ENCODE measurements around the gene PDE7B.

The PDE7B gene

DNA sequence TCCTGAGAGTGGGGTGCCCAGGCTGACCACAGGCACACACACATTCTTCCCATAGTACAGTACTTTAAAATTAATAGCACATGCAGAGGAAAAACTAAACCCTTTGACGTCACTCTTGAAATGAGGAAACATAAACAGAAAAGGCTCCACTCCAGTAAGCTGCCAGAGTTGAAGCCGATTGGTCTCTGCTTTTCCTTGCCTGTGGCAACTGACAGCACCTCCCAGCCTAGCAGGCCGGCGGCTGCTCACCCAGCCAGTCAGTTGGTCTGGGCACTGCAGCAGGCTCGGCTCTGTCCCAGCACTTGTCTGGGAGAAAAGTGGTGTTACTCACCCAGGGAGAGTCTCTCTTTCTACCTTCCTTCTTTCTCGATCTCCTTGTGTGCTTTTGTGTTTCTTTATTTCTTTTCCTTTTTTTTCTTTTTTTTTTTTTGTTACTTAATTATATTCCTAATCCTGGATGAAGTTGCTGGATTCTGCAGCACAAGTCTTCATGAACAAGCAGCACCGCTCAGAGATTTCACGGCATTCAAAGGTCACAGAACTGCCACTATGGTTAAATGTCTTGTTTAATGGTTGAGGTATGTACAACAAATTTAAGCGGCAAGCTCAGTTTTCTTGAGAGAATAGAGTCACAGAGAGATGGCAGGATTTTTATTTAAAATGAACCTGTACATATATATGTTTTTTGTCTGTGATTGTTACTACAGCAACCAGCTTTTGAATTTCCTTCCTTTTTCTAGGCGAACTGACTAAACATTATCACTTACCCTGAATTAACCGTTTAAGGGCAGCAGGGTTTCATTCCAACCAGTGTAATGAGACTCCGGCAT is at the start of gene PDE7B:
Gene PDE7B (plus strand): TSS at position 260 of the 830 bp plus-strand sequence.
- Histone ChIP-seq H3K27me3 (ENCODE audit: low read depth, low read length) (no peaks in the 10 kb centered on the region), H3K27ac (ENCODE audit: low read length) (peak within 1 kb of the TSS; percentile 68), H3K4me1 (ENCODE audit: control insufficient read depth in 1 of 2, insufficient read depth in 2 of 2, low read length in 2 of 2) (no peaks in the 10 kb centered on the region), H3K4me3 (ENCODE audit: low read depth in 1 of 2, low read length in 2 of 2) (peak within 1 kb of the TSS; percentile 49 to 55), H3K36me3 (ENCODE audit: control insufficient read depth in 1 of 2, insufficient read depth in 2 of 2, low read length in 2 of 2) (no peaks in the 10 kb centered on the region), H3K9me3 (ENCODE audit: control insufficient read depth in 1 of 2, low read length in 2 of 2) (no peaks in the 10 kb centered on the region)

DNA sequence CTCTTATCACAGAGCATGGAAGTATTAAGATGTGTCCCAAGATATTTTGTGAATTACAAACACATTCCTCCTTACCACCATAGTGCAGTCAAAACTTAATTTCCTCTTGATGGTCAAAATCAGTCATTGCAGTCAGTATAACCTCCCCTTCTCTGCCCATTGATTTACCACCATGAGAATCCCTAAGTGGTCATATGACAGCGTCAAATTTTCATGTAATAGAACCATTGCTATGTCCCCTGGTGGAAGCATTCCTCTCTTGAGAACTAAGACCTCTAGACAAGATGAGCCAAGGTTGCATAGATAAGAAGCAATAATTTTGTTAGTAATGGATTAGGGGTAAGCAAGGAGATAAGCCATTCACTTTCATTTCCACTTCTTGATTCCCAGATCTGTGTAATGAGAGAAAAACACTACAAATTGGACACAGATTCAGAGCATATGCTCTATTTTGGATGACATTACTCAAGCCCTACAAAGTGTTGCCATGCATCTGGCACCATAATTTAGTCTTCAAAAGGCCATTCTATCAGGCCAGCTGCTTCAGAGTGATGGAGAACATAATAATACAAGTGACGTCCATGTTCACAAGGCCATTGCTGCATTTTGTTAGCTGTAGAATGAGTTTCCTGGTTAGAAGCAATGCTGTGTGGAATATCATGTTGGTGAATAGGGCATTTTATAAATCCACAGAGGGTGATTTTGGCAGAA is 49.6 kb upstream of the PDE7B start:
- Histone ChIP-seq H3K36me3 (ENCODE audit: control insufficient read depth in 1 of 2, insufficient read depth in 2 of 2, low read length in 2 of 2) (no peaks in the 10 kb centered on the region), H3K9me3 (ENCODE audit: control insufficient read depth in 1 of 2, low read length in 2 of 2) (no peaks in the 10 kb centered on the region), H3K4me1 (ENCODE audit: control insufficient read depth in 1 of 2, insufficient read depth in 2 of 2, low read length in 2 of 2) (no peaks in the 10 kb centered on the region), H3K27ac (ENCODE audit: low read length) (no peak overlapping the region), H3K4me3 (ENCODE audit: low read depth in 1 of 2, low read length in 2 of 2) (no peak overlapping the region), H3K27me3 (ENCODE audit: low read depth, low read length) (no peaks in the 10 kb centered on the region)

DNA sequence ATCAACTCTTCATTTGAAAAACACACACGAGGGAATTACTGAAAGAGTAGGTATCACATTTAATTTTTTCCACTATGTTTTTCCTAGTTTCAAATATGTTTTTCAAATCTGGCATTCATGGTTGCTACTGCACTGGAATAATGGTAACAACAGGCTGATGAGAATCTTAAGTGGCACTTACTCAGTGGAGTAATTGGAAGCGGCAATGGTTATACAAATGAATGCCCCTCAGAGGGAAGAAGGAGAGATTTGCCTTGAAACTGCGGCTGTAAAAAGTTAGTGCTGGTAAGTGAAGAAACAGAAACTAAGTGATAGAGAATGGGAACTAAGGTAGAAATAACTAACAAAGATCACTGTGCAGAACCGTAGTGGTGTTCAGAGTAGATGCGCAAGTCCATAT is 41.0 kb upstream of the PDE7B start:
- H3K9me3 ChIP-seq (ENCODE audit: control insufficient read depth in 1 of 2, low read length in 2 of 2) = no peaks in the 10 kb centered on the region
- H3K4me1 ChIP-seq (ENCODE audit: control insufficient read depth in 1 of 2, insufficient read depth in 2 of 2, low read length in 2 of 2) = no peaks in the 10 kb centered on the region
- no peak overlapping the region for H3K27ac ChIP-seq (ENCODE audit: low read length)
- no peaks in the 10 kb centered on the region for H3K27me3 ChIP-seq (ENCODE audit: low read depth, low read length)
- no peak overlapping the region for H3K4me3 ChIP-seq (ENCODE audit: low read depth in 1 of 2, low read length in 2 of 2)
- no peaks in the 10 kb centered on the region for H3K36me3 ChIP-seq (ENCODE audit: control insufficient read depth in 1 of 2, insufficient read depth in 2 of 2, low read length in 2 of 2)

DNA sequence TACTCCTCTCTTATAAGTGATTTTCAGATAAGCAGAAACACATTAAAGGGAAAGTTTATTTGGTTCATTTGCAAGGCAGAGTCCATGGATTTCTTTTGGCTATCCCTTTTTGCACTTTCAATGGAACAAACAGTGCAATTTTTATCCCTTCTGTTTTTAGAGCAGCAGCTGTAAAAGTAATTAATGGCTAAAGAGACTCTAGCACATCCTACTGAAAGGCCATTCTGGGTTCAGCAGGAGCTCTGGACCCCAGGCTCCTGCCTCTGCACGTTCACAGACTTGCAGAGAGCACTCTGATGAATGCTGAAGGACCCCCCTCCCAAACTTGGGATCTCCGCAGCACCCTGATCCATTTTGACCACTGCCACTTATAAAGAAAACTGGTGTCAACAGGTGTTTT is 40.3 kb upstream of the PDE7B start:
- no peaks in the 10 kb centered on the region for H3K9me3 ChIP-seq (ENCODE audit: control insufficient read depth in 1 of 2, low read length in 2 of 2)
- H3K27me3 ChIP-seq (ENCODE audit: low read depth, low read length) = no peaks in the 10 kb centered on the region

GRCh38 chr6:135811644-135812526 is 39.6 kb upstream of the PDE7B start:
- Histone ChIP-seq H3K9me3 (ENCODE audit: control insufficient read depth in 1 of 2, low read length in 2 of 2) (no peaks in the 10 kb centered on the region), H3K4me1 (ENCODE audit: control insufficient read depth in 1 of 2, insufficient read depth in 2 of 2, low read length in 2 of 2) (no peaks in the 10 kb centered on the region), H3K27ac (ENCODE audit: low read length) (no peak overlapping the region), H3K4me3 (ENCODE audit: low read depth in 1 of 2, low read length in 2 of 2) (no peak overlapping the region), H3K36me3 (ENCODE audit: control insufficient read depth in 1 of 2, insufficient read depth in 2 of 2, low read length in 2 of 2) (no peaks in the 10 kb centered on the region), H3K27me3 (ENCODE audit: low read depth, low read length) (no peaks in the 10 kb centered on the region)

More for the DNA sequence above, 40.3 kb upstream of the PDE7B start:
- Histone ChIP-seq H3K27ac (ENCODE audit: low read length) (no peak overlapping the region), H3K36me3 (ENCODE audit: control insufficient read depth in 1 of 2, insufficient read depth in 2 of 2, low read length in 2 of 2) (no peaks in the 10 kb centered on the region), H3K4me3 (ENCODE audit: low read depth in 1 of 2, low read length in 2 of 2) (no peak overlapping the region), H3K4me1 (ENCODE audit: control insufficient read depth in 1 of 2, insufficient read depth in 2 of 2, low read length in 2 of 2) (no peaks in the 10 kb centered on the region)

DNA sequence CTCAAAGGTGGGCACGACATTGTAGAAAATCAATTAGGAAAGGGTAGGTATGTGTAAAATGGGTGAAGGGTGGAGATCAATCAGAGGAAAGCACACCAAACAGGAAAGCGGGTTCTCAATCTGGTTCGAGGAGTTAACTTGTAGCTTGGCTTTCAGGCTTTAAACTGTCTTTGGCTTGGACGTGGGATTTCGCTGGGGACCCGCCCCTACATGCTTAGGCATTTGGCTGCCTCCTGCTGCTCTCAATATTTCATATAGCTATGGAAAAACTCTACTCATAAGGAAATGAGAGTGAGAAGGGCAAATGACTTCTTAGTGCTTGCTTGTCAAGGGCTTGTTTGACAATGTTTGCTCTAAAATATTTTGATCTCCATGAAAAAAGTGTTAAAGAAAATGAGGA is 38.1 kb upstream of the PDE7B start:
- H3K4me1 ChIP-seq (ENCODE audit: control insufficient read depth in 1 of 2, insufficient read depth in 2 of 2, low read length in 2 of 2) = no peaks in the 10 kb centered on the region
- no peak overlapping the region for H3K4me3 ChIP-seq (ENCODE audit: low read depth in 1 of 2, low read length in 2 of 2)
- no peak overlapping the region for H3K27ac ChIP-seq (ENCODE audit: low read length)

GRCh38 chr6:135814043-135814442 is 37.5 kb upstream of the PDE7B start:
- no peaks in the 10 kb centered on the region for H3K9me3 ChIP-seq (ENCODE audit: control insufficient read depth in 1 of 2, low read length in 2 of 2)
- no peaks in the 10 kb centered on the region for H3K4me1 ChIP-seq (ENCODE audit: control insufficient read depth in 1 of 2, insufficient read depth in 2 of 2, low read length in 2 of 2)
- H3K4me3 ChIP-seq (ENCODE audit: low read depth in 1 of 2, low read length in 2 of 2) = no peak overlapping the region
- H3K36me3 ChIP-seq (ENCODE audit: control insufficient read depth in 1 of 2, insufficient read depth in 2 of 2, low read length in 2 of 2) = no peaks in the 10 kb centered on the region
- no peaks in the 10 kb centered on the region for H3K27me3 ChIP-seq (ENCODE audit: low read depth, low read length)
- H3K27ac ChIP-seq (ENCODE audit: low read length) = no peak overlapping the region

More for the DNA sequence above, 38.1 kb upstream of the PDE7B start:
- Histone ChIP-seq H3K27me3 (ENCODE audit: low read depth, low read length) (no peaks in the 10 kb centered on the region), H3K36me3 (ENCODE audit: control insufficient read depth in 1 of 2, insufficient read depth in 2 of 2, low read length in 2 of 2) (no peaks in the 10 kb centered on the region), H3K9me3 (ENCODE audit: control insufficient read depth in 1 of 2, low read length in 2 of 2) (no peaks in the 10 kb centered on the region)

DNA sequence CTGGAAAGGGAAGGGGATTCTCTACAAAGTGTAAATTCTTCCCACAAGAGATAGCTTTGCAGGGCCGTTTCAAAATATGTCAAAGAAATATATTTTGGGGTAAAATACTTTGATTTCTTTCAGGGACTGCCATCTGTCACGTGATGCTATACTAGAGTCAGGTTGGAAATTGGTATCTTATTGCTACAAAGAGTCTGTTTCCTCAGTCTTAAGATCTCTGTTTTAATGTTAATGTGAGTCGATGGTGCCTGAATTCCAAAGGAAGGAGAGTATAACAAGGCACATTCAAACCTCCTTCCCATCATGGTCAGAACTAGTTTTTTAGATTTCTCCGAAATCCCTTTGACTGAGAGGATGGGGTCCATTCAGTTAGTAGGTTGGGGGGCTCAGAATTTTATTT is 36.3 kb upstream of the PDE7B start:
- H3K36me3 ChIP-seq (ENCODE audit: control insufficient read depth in 1 of 2, insufficient read depth in 2 of 2, low read length in 2 of 2) = no peaks in the 10 kb centered on the region
- H3K27me3 ChIP-seq (ENCODE audit: low read depth, low read length) = no peaks in the 10 kb centered on the region
- H3K27ac ChIP-seq (ENCODE audit: low read length) = no peak overlapping the region
- no peak overlapping the region for H3K4me3 ChIP-seq (ENCODE audit: low read depth in 1 of 2, low read length in 2 of 2)
- H3K4me1 ChIP-seq (ENCODE audit: control insufficient read depth in 1 of 2, insufficient read depth in 2 of 2, low read length in 2 of 2) = no peaks in the 10 kb centered on the region
- no peaks in the 10 kb centered on the region for H3K9me3 ChIP-seq (ENCODE audit: control insufficient read depth in 1 of 2, low read length in 2 of 2)

GRCh38 chr6:135817035-135817434 is 34.5 kb upstream of the PDE7B start:
- Histone ChIP-seq H3K4me1 (ENCODE audit: control insufficient read depth in 1 of 2, insufficient read depth in 2 of 2, low read length in 2 of 2) (no peaks in the 10 kb centered on the region), H3K27ac (ENCODE audit: low read length) (no peak overlapping the region), H3K36me3 (ENCODE audit: control insufficient read depth in 1 of 2, insufficient read depth in 2 of 2, low read length in 2 of 2) (no peaks in the 10 kb centered on the region), H3K4me3 (ENCODE audit: low read depth in 1 of 2, low read length in 2 of 2) (no peak overlapping the region), H3K9me3 (ENCODE audit: control insufficient read depth in 1 of 2, low read length in 2 of 2) (no peaks in the 10 kb centered on the region), H3K27me3 (ENCODE audit: low read depth, low read length) (no peaks in the 10 kb centered on the region)

GRCh38 chr6:135819665-135820064 is 31.8 kb upstream of the PDE7B start:
- no peaks in the 10 kb centered on the region for H3K9me3 ChIP-seq (ENCODE audit: control insufficient read depth in 1 of 2, low read length in 2 of 2)
- no peak overlapping the region for H3K27ac ChIP-seq (ENCODE audit: low read length)
- H3K27me3 ChIP-seq (ENCODE audit: low read depth, low read length) = no peaks in the 10 kb centered on the region
- no peaks in the 10 kb centered on the region for H3K4me1 ChIP-seq (ENCODE audit: control insufficient read depth in 1 of 2, insufficient read depth in 2 of 2, low read length in 2 of 2)
- no peak overlapping the region for H3K4me3 ChIP-seq (ENCODE audit: low read depth in 1 of 2, low read length in 2 of 2)
- H3K36me3 ChIP-seq (ENCODE audit: control insufficient read depth in 1 of 2, insufficient read depth in 2 of 2, low read length in 2 of 2) = no peaks in the 10 kb centered on the region

GRCh38 chr6:135820340-135820739 is 31.2 kb upstream of the PDE7B start:
- Histone ChIP-seq H3K27ac (ENCODE audit: low read length) (no peak overlapping the region), H3K36me3 (ENCODE audit: control insufficient read depth in 1 of 2, insufficient read depth in 2 of 2, low read length in 2 of 2) (no peaks in the 10 kb centered on the region)

More at GRCh38 chr6:135820340-135820739, 31.2 kb upstream of the PDE7B start:
- no peaks in the 10 kb centered on the region for H3K4me1 ChIP-seq (ENCODE audit: control insufficient read depth in 1 of 2, insufficient read depth in 2 of 2, low read length in 2 of 2)
- no peaks in the 10 kb centered on the region for H3K27me3 ChIP-seq (ENCODE audit: low read depth, low read length)
- H3K9me3 ChIP-seq (ENCODE audit: control insufficient read depth in 1 of 2, low read length in 2 of 2) = no peaks in the 10 kb centered on the region
- H3K4me3 ChIP-seq (ENCODE audit: low read depth in 1 of 2, low read length in 2 of 2) = no peak overlapping the region
